Mesodermal cell (in vitro differentiated cells): Measurements from ENCODE around the gene USP47.

ENCODE experiments used
- H3K27ac ChIP-seq: 2 replicates; pipeline ENCODE4 v1.7.0; 2013; ENCODE audit warnings: mild to moderate bottlenecking, low read depth, low read length, moderate library complexity; ENCODE audit not compliant: severe bottlenecking
- H3K36me3 ChIP-seq: 2 replicates; pipeline ENCODE4 v1.7.1; 2013; ENCODE audit warnings: mild to moderate bottlenecking, low read length, moderate library complexity; ENCODE audit not compliant: control insufficient read depth, insufficient read depth
- H3K4me1 ChIP-seq: one replicate; pipeline ENCODE4 v1.7.1; 2013; ENCODE audit warnings: mild to moderate bottlenecking, low read length; ENCODE audit not compliant: insufficient read depth, control insufficient read depth, poor library complexity, severe bottlenecking
- H3K4me3 ChIP-seq: 2 replicates; pipeline ENCODE4 v1.7.0; 2013; ENCODE audit warnings: low read length, control low read depth, mild to moderate bottlenecking; ENCODE audit not compliant: insufficient read depth, poor library complexity, severe bottlenecking; ENCODE audit errors: extremely low read depth
- H3K9me3 ChIP-seq: 2 replicates; pipeline ENCODE4 v1.7.1; 2013; ENCODE audit warnings: mild to moderate bottlenecking, low read length, moderate library complexity; ENCODE audit not compliant: control insufficient read depth
- WGBS, 2 experiments: methylation state at CpG; one replicate each; pipeline ENCODE4 v1.1.5; 2013; ENCODE audit warnings: missing lambda C conversion rate in 2 of 2; ENCODE audit not compliant: insufficient coverage in 2 of 2; 5-methylcytosine and 5-hydroxymethylcytosine counted together

The USP47 gene

GRCh38 chr11:11966354-11966741 is 124.6 kb downstream of the USP47 start:
- Histone ChIP-seq H3K36me3 (peaks cover 81% of the 10 kb centered on the region), H3K9me3 (peaks cover 8% of the 10 kb centered on the region), H3K4me1 (no peaks in the 10 kb centered on the region), H3K27ac (no peak overlapping the region), H3K4me3 (no peak overlapping the region)
- 97 to 98% methylated on average over 7 of the region's 7 CpGs for WGBS, 2 experiments

- Histone ChIP-seq H3K4me1 (peaks cover 5% of the 10 kb centered on the region), H3K9me3 (peaks cover 1% of the 10 kb centered on the region), H3K4me3 (no peak overlapping the region), H3K36me3 (peaks cover 80% of the 10 kb centered on the region), H3K27ac (no peak overlapping the region)
- 78 to 81% methylated on average over 13 to 14 of the region's 15 CpGs for WGBS, 2 experiments
Measured at GRCh38 chr11:11966826-11967668, 125.3 kb downstream of the USP47 start.

- peaks cover 14% of the 10 kb centered on the region for H3K4me1 ChIP-seq
- peaks cover 72% of the 10 kb centered on the region for H3K36me3 ChIP-seq
- 86 to 95% methylated on average over 7 to 10 of the region's 11 CpGs for WGBS, 2 experiments
- no peak overlapping the region for H3K4me3 ChIP-seq
- no peaks in the 10 kb centered on the region for H3K9me3 ChIP-seq
- no peak overlapping the region for H3K27ac ChIP-seq
Measured at GRCh38 chr11:11967669-11968510, 126.1 kb downstream of the USP47 start.

- Histone ChIP-seq H3K4me1 (peaks cover 21% of the 10 kb centered on the region), H3K36me3 (peaks cover 65% of the 10 kb centered on the region), H3K27ac (no peak overlapping the region), H3K9me3 (no peaks in the 10 kb centered on the region), H3K4me3 (no peak overlapping the region)
- 88 to 90% methylated on average over 9 of the region's 11 CpGs for WGBS, 2 experiments
Measured at GRCh38 chr11:11968511-11969280, 126.9 kb downstream of the USP47 start.

- Histone ChIP-seq H3K4me3 (no peak overlapping the region), H3K36me3 (peaks cover 67% of the 10 kb centered on the region), H3K27ac (no peak overlapping the region), H3K4me1 (peaks cover 30% of the 10 kb centered on the region), H3K9me3 (no peaks in the 10 kb centered on the region)
- WGBS, 2 experiments = 95 to 96% methylated on average over 15 to 16 of the region's 19 CpGs
Measured at GRCh38 chr11:11969380-11970215, 127.8 kb downstream of the USP47 start.

- 83 to 100% methylated on average over 2 of the region's 2 CpGs for WGBS, 2 experiments
- H3K9me3 ChIP-seq = no peaks in the 10 kb centered on the region
Measured at GRCh38 chr11:11970556-11970955, 128.8 kb downstream of the USP47 start.

GRCh38 chr11:11971906-11972547 is 130.3 kb downstream of the USP47 start:
- peaks cover 59% of the 10 kb centered on the region for H3K36me3 ChIP-seq
- 75 to 86% methylated on average over 4 of the region's 5 CpGs for WGBS, 2 experiments
- peaks cover 51% of the 10 kb centered on the region for H3K4me1 ChIP-seq
- H3K27ac ChIP-seq = peak overlapping the region; percentile 63
- no peaks in the 10 kb centered on the region for H3K9me3 ChIP-seq
- H3K4me3 ChIP-seq = no peak overlapping the region

More at GRCh38 chr11:11970556-11970955, 128.8 kb downstream of the USP47 start:
- Histone ChIP-seq H3K4me3 (no peak overlapping the region), H3K27ac (no peak overlapping the region), H3K36me3 (peaks cover 67% of the 10 kb centered on the region), H3K4me1 (peaks cover 37% of the 10 kb centered on the region)

- H3K4me1 ChIP-seq = peaks cover 59% of the 10 kb centered on the region
- WGBS, 2 experiments = 71 to 100% methylated on average over 1 to 3 of the region's 3 CpGs
- peak overlapping the region; percentile 96 for H3K27ac ChIP-seq
- no peaks in the 10 kb centered on the region for H3K9me3 ChIP-seq
- peaks cover 53% of the 10 kb centered on the region for H3K36me3 ChIP-seq
- no peak overlapping the region for H3K4me3 ChIP-seq
Measured at GRCh38 chr11:11972730-11973341, 131.1 kb downstream of the USP47 start.

- 51 to 53% methylated on average over 8 of the region's 8 CpGs for WGBS, 2 experiments
- H3K4me3 ChIP-seq = no peak overlapping the region
- peaks cover 62% of the 10 kb centered on the region for H3K4me1 ChIP-seq
- no peaks in the 10 kb centered on the region for H3K9me3 ChIP-seq
- H3K36me3 ChIP-seq = peaks cover 54% of the 10 kb centered on the region
- peak overlapping the region; percentile 96 for H3K27ac ChIP-seq
Measured at GRCh38 chr11:11973361-11973800, 131.6 kb downstream of the USP47 start.
